PFSK-1 (cell line): ENCODE results near the gene GCFC2.

ENCODE experiments used
- FOXP2 ChIP-seq: optimal IDR thresholded peaks from 2 replicates; pipeline ENCODE3; 2011; ENCODE audit warnings: borderline replicate concordance, control low read depth, inconsistent platforms; ENCODE audit not compliant: insufficient read depth; ENCODE audit errors: extremely low read length, extremely low read depth
- POLR2AphosphoS5 ChIP-seq: IDR thresholded peaks from 2 replicates; pipeline ENCODE4 v1.6.1; 2012; ENCODE audit warnings: low read depth, mild to moderate bottlenecking, control low read depth, low read length, moderate library complexity
- REST ChIP-seq, 2 experiments: IDR thresholded peaks; 2 replicates each; pipeline versions ENCODE4 v1.6.1 to v1.8.0; 2011 to 2012; ENCODE audit warnings: low read depth in 2 of 2, low read length in 2 of 2, control low read depth in 1 of 2, inconsistent platforms in 1 of 2, mild to moderate bottlenecking in 1 of 2, moderate library complexity in 1 of 2; ENCODE audit not compliant: insufficient read depth in 1 of 2
- SIN3A ChIP-seq: IDR thresholded peaks from 2 replicates; pipeline ENCODE4 v1.6.1; 2012; ENCODE audit warnings: mild to moderate bottlenecking, low read length, moderate library complexity, borderline replicate concordance; ENCODE audit not compliant: insufficient read depth
- TAF1 ChIP-seq: IDR thresholded peaks from 2 replicates; pipeline ENCODE4 v1.6.1; 2012; ENCODE audit warnings: low read length, control low read depth, borderline replicate concordance; ENCODE audit not compliant: insufficient read depth

GCFC2 gene

GRCh38 chr2:75643980-75644379 is 66.7 kb downstream of the GCFC2 start:
- TF ChIP-seq REST (IDR thresholded peaks at IDR 0.05; ENCODE audit: insufficient read depth in 1 of 2, low read depth in 2 of 2, low read length in 2 of 2) = no peak
- TF ChIP-seq FOXP2 = no peak
- TF ChIP-seq SIN3A = no peak

DNA sequence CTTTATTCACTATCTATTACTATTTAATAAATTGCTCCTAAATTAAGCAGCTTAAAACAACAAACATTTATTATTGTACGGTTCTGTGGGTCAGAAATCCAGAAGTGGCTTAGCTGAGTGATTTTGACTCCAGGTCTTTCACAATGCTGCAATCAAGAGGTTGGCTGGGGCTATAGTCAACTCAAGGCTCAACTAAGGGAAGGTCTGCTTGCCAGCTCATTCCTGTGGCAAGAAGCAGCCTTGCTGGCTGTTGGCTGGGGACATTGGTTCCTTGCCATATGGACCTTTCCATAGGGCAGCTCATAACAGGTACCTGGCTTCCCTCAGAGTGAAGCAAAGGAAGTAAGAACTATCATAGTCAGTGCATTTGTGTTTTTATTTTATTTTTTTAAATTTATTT is 69.1 kb downstream of the GCFC2 start:
- TF ChIP-seq REST (IDR thresholded peaks at IDR 0.05; ENCODE audit: insufficient read depth in 1 of 2, low read depth in 2 of 2, low read length in 2 of 2) = no peak
- TF ChIP-seq SIN3A = no peak
- TF ChIP-seq POLR2AphosphoS5 = no peak
- no peak for TF ChIP-seq TAF1
- TF ChIP-seq FOXP2 = no peak

DNA sequence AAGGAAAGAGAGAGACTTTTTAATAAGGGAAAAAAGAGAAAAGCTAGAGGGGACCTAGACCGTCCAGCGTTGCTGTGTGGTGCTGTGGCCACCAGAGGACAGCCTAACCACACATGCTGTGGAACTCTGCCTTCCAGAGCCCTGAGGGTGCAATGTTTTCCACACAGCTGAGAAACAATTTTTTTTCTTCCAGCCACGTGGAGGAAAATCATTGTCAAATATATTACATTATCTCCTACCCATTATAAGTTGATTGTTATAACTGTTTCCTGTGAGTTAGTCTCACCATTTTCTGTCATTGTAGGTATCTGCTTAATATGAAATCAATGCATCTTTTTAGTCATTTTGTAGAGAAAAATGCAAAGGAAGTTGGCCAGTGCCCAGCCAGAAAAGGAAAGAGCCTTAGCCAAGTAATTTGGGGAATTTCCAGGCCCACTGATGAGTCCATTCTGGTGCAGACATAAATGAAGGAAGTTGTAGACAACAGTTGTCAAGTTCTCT is 70.0 kb downstream of the GCFC2 start:
- no peak for TF ChIP-seq TAF1
- peak; percentile 90; the same call in 1 of the 2 replicates for TF ChIP-seq SIN3A
- TF ChIP-seq FOXP2 = peak; percentile 63

- TF ChIP-seq REST (IDR thresholded peaks at IDR 0.05; ENCODE audit: insufficient read depth in 1 of 2, low read depth in 2 of 2, low read length in 2 of 2) (no peak), SIN3A (no peak), TAF1 (no peak), FOXP2 (no peak), POLR2AphosphoS5 (no peak)
Observed at GRCh38 chr2:75637568-75637967, 73.1 kb downstream of the GCFC2 start.

DNA sequence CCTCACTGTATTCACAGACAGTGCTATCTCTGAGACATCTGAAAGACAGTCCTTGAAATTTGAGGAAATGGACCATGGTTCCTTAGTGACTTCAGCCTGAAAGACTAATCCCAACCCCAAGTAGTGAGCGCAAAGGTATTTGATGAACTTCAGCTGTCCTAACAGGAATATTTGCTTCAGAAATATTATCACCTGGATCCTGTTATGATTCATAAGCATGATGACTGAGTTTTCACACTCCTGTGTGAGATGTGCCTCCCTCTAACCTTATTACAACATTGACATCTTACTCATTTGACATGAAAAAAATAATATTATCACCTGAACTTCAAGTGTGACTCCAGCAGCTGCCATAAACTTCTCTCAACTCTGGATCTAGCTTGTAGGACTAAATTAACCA is 75.8 kb downstream of the GCFC2 start:
- TF ChIP-seq POLR2AphosphoS5 (no peak), REST (IDR thresholded peaks at IDR 0.05; ENCODE audit: insufficient read depth in 1 of 2, low read depth in 2 of 2, low read length in 2 of 2) (no peak), TAF1 (no peak), FOXP2 (no peak), SIN3A (no peak)
